Memory B cell (primary cell): Measurements from ENCODE around the gene CREB3L2.
A peak's percentile ranks its signal among the peaks of the same experiment; 100 is the strongest.

ENCODE experiments used
- ATAC-seq: fragments of 150-1000 bp; cut with Tn5 transposase; 2 replicates; pipeline ENCODE4 v1.10.0; 2021; ENCODE audit warnings: low read depth, mild to moderate bottlenecking, moderate library complexity
- DNase-seq, 2 donors: peaks; one replicate each; pipeline ENCODE4 v3.0.0; 2022; ENCODE audit warnings: low spot score in 2 of 2
- H3K27ac Mint-ChIP-seq: one replicate; pipeline ENCODE4 v1.8.0; 2022; ENCODE audit warnings: mild to moderate bottlenecking, moderate library complexity, mixed read lengths
- H3K27me3 Mint-ChIP-seq: one replicate; pipeline ENCODE4 v1.8.0; 2022; ENCODE audit warnings: mixed read lengths
- H3K36me3 Mint-ChIP-seq: one replicate; pipeline ENCODE4 v1.8.0; 2022; ENCODE audit warnings: mild to moderate bottlenecking, mixed read lengths
- H3K4me1 Mint-ChIP-seq: one replicate; pipeline ENCODE4 v1.8.0; 2022; ENCODE audit warnings: mixed read lengths
- H3K4me3 Mint-ChIP-seq: one replicate; pipeline ENCODE4 v1.8.0; 2022; ENCODE audit warnings: mild to moderate bottlenecking, moderate library complexity, mixed read lengths
- H3K9me3 Mint-ChIP-seq: one replicate; pipeline ENCODE4 v1.8.0; 2022; ENCODE audit warnings: mixed read lengths

The CREB3L2 gene

GRCh38 chr7:137862964-137863363 is 138.9 kb downstream of the CREB3L2 start:
- ATAC-seq (no peak), DNase-seq (no peak)
- peaks cover 24% of the 10 kb centered on the region for H3K36me3 Mint-ChIP-seq
- H3K9me3 Mint-ChIP-seq: peaks cover 7% of the 10 kb centered on the region
- no peaks in the 10 kb centered on the region for H3K27me3 Mint-ChIP-seq
- no peaks in the 10 kb centered on the region for H3K4me1 Mint-ChIP-seq
- no peak overlapping the region for H3K4me3 Mint-ChIP-seq
- no peak overlapping the region for H3K27ac Mint-ChIP-seq

GRCh38 chr7:137862358-137862757 is 139.5 kb downstream of the CREB3L2 start:
- Mint-ChIP-seq H3K27me3 (no peaks in the 10 kb centered on the region), H3K36me3 (peaks cover 20% of the 10 kb centered on the region), H3K27ac (no peak overlapping the region), H3K9me3 (peaks cover 7% of the 10 kb centered on the region), H3K4me1 (no peaks in the 10 kb centered on the region), H3K4me3 (no peak overlapping the region)
- DNase-seq (no peak), ATAC-seq (no peak)

- Mint-ChIP-seq H3K27ac (no peak overlapping the region), H3K36me3 (peaks cover 11% of the 10 kb centered on the region), H3K4me3 (no peak overlapping the region), H3K9me3 (peaks cover 2% of the 10 kb centered on the region), H3K4me1 (no peaks in the 10 kb centered on the region), H3K27me3 (no peaks in the 10 kb centered on the region)
- DNase-seq: no peak
- no peak for ATAC-seq
Measured at GRCh38 chr7:137860542-137860941, 141.3 kb downstream of the CREB3L2 start.

- Mint-ChIP-seq H3K4me1 (no peaks in the 10 kb centered on the region), H3K9me3 (peaks cover 3% of the 10 kb centered on the region), H3K36me3 (peaks cover 2% of the 10 kb centered on the region), H3K27me3 (peaks cover 9% of the 10 kb centered on the region), H3K4me3 (no peak overlapping the region), H3K27ac (no peak overlapping the region)
- DNase-seq (no peak), ATAC-seq (no peak)
Measured at GRCh38 chr7:137853053-137853452, 148.8 kb downstream of the CREB3L2 start.

GRCh38 chr7:137852108-137852507 is 149.8 kb downstream of the CREB3L2 start:
- peaks cover 11% of the 10 kb centered on the region for H3K27me3 Mint-ChIP-seq
- H3K27ac Mint-ChIP-seq: no peak overlapping the region
- H3K36me3 Mint-ChIP-seq: peaks cover 2% of the 10 kb centered on the region
- ATAC-seq: no peak
- no peaks in the 10 kb centered on the region for H3K4me1 Mint-ChIP-seq
- H3K9me3 Mint-ChIP-seq: peaks cover 3% of the 10 kb centered on the region
- no peak overlapping the region for H3K4me3 Mint-ChIP-seq
- no peak for DNase-seq

- no peak overlapping the region for H3K4me3 Mint-ChIP-seq
- peaks cover 3% of the 10 kb centered on the region for H3K9me3 Mint-ChIP-seq
- no peaks in the 10 kb centered on the region for H3K4me1 Mint-ChIP-seq
- ATAC-seq: no peak
- H3K36me3 Mint-ChIP-seq: peaks cover 2% of the 10 kb centered on the region
- no peak overlapping the region for H3K27ac Mint-ChIP-seq
- H3K27me3 Mint-ChIP-seq: peaks cover 13% of the 10 kb centered on the region
- DNase-seq: no peak
Measured at GRCh38 chr7:137850972-137851945, 150.6 kb downstream of the CREB3L2 start.

- Mint-ChIP-seq H3K9me3 (peaks cover 3% of the 10 kb centered on the region), H3K4me1 (peaks cover 4% of the 10 kb centered on the region), H3K27ac (no peak overlapping the region), H3K27me3 (peaks cover 19% of the 10 kb centered on the region), H3K4me3 (no peak overlapping the region), H3K36me3 (peaks cover 2% of the 10 kb centered on the region)
- ATAC-seq (no peak), DNase-seq (no peak)
Measured at GRCh38 chr7:137850571-137850970, 151.3 kb downstream of the CREB3L2 start.

GRCh38 chr7:137848095-137848494 is 153.8 kb downstream of the CREB3L2 start:
- Mint-ChIP-seq H3K36me3 (peaks cover 2% of the 10 kb centered on the region), H3K27ac (no peak overlapping the region), H3K9me3 (peaks cover 3% of the 10 kb centered on the region), H3K4me1 (peaks cover 4% of the 10 kb centered on the region), H3K4me3 (no peak overlapping the region), H3K27me3 (peaks cover 28% of the 10 kb centered on the region)
- DNase-seq: no peak
- no peak for ATAC-seq

GRCh38 chr7:137847568-137848050 is 154.3 kb downstream of the CREB3L2 start:
- H3K4me3 Mint-ChIP-seq: no peak overlapping the region
- peaks cover 4% of the 10 kb centered on the region for H3K4me1 Mint-ChIP-seq
- DNase-seq (no peak), ATAC-seq (no peak)
- H3K36me3 Mint-ChIP-seq: peaks cover 2% of the 10 kb centered on the region
- peaks cover 28% of the 10 kb centered on the region for H3K27me3 Mint-ChIP-seq
- peaks cover 3% of the 10 kb centered on the region for H3K9me3 Mint-ChIP-seq
- H3K27ac Mint-ChIP-seq: no peak overlapping the region

- H3K27me3 Mint-ChIP-seq: peaks cover 28% of the 10 kb centered on the region
- ATAC-seq (no peak), DNase-seq (peak in 1 of 2 donors; percentile 13)
- no peak within 1 kb of the TSS for H3K27ac Mint-ChIP-seq
- peaks cover 4% of the 10 kb centered on the region for H3K4me1 Mint-ChIP-seq
- peaks cover 2% of the 10 kb centered on the region for H3K36me3 Mint-ChIP-seq
- H3K9me3 Mint-ChIP-seq: peaks cover 3% of the 10 kb centered on the region
- peak within 1 kb of the TSS; percentile 68 for H3K4me3 Mint-ChIP-seq
Measured at GRCh38 chr7:137846827-137847567, 154.9 kb downstream of the CREB3L2 start, which contains the start of gene DGKI. TSS of gene DGKI (minus strand) at chr7:137846974.

GRCh38 chr7:137846549-137846826 is 155.4 kb downstream of the CREB3L2 start:
- Mint-ChIP-seq H3K27ac (no peak overlapping the region), H3K9me3 (peaks cover 3% of the 10 kb centered on the region), H3K27me3 (peaks cover 31% of the 10 kb centered on the region), H3K36me3 (peaks cover 2% of the 10 kb centered on the region), H3K4me3 (no peak overlapping the region), H3K4me1 (peaks cover 4% of the 10 kb centered on the region)
- ATAC-seq: no peak
- no peak for DNase-seq

- H3K27ac Mint-ChIP-seq: no peak overlapping the region
- no peak for DNase-seq
- H3K27me3 Mint-ChIP-seq: peaks cover 33% of the 10 kb centered on the region
- peaks cover 4% of the 10 kb centered on the region for H3K4me1 Mint-ChIP-seq
- H3K4me3 Mint-ChIP-seq: no peak overlapping the region
- peaks cover 3% of the 10 kb centered on the region for H3K9me3 Mint-ChIP-seq
- no peak for ATAC-seq
- peaks cover 2% of the 10 kb centered on the region for H3K36me3 Mint-ChIP-seq
Measured at GRCh38 chr7:137844677-137845425, 157.0 kb downstream of the CREB3L2 start.

GRCh38 chr7:137839903-137840779 is 161.7 kb downstream of the CREB3L2 start:
- ATAC-seq: no peak
- no peak overlapping the region for H3K4me3 Mint-ChIP-seq
- no peaks in the 10 kb centered on the region for H3K9me3 Mint-ChIP-seq
- H3K27me3 Mint-ChIP-seq: peaks cover 16% of the 10 kb centered on the region
- no peaks in the 10 kb centered on the region for H3K36me3 Mint-ChIP-seq
- no peak overlapping the region for H3K27ac Mint-ChIP-seq
- no peak for DNase-seq
- H3K4me1 Mint-ChIP-seq: peaks cover 2% of the 10 kb centered on the region
